SU-DHL-6 (cell line): ENCODE data around the gene PLA2G6.

Source experiments
- H2AFZ ChIP-seq: fragments of 200-600 bp; sonication (generic); 2 replicates; pipeline ENCODE4 v1.6.1; 2014; ENCODE audit warnings: low read depth, mild to moderate bottlenecking, moderate library complexity, mixed read lengths, antibody characterized with exemption, low read length; ENCODE audit not compliant: severe bottlenecking
- H3F3A ChIP-seq: fragments of 200-600 bp; shearing (Covaris generic); 2 replicates; pipeline ENCODE4 v1.6.0; 2016; ENCODE audit warnings: antibody characterized with exemption, mild to moderate bottlenecking; ENCODE audit not compliant: insufficient read depth
- H3K27ac ChIP-seq: fragments of 200-600 bp; sonication (generic); 2 replicates; pipeline ENCODE4 v1.5.1; 2016; ENCODE audit warnings: low read depth, mild to moderate bottlenecking, low read length, moderate library complexity, mixed read lengths
- H3K27me3 ChIP-seq: fragments of 200-600 bp; sonication (generic), shearing (Covaris generic); 2 replicates; pipeline ENCODE4 v1.6.0; 2014; ENCODE audit warnings: mild to moderate bottlenecking, low read length
- H3K36me3 ChIP-seq: fragments of 200-600 bp; sonication (generic); 2 replicates; pipeline ENCODE4 v1.6.1; 2014; ENCODE audit warnings: mild to moderate bottlenecking, low read length, mixed read lengths
- H3K4me2 ChIP-seq: fragments of 300-600, 200-600 bp; shearing (Covaris generic), sonication (generic); 2 replicates; pipeline ENCODE4 v1.6.0; 2014; ENCODE audit warnings: low read length, low read depth, mild to moderate bottlenecking; ENCODE audit not compliant: poor library complexity, severe bottlenecking
- H3K4me3 ChIP-seq: fragments of 200-600 bp; sonication (generic); 2 replicates; pipeline ENCODE4 v1.5.1; 2014; ENCODE audit warnings: antibody characterized with exemption, low read length, mild to moderate bottlenecking, mixed read lengths; ENCODE audit not compliant: insufficient read depth, poor library complexity, severe bottlenecking
- H3K79me2 ChIP-seq: fragments of 200-600 bp; sonication (generic); 2 replicates; pipeline ENCODE4 v1.6.1; 2014; ENCODE audit warnings: mild to moderate bottlenecking, low read length, moderate library complexity; ENCODE audit not compliant: insufficient read depth
- H3K9ac ChIP-seq: fragments of 200-600 bp; sonication (generic); 2 replicates; pipeline ENCODE4 v1.7.0; 2014; ENCODE audit warnings: mild to moderate bottlenecking, low read length
- H3K9me2 ChIP-seq: fragments of 200-600 bp; sonication (generic); replicated peaks from 2 replicates; pipeline ENCODE4 v1.6.1; 2014; ENCODE audit warnings: low read length; ENCODE audit not compliant: insufficient read depth
- H3K9me3 ChIP-seq: fragments of 200-600 bp; sonication (generic); 2 replicates; pipeline ENCODE4 v1.6.1; 2014; ENCODE audit warnings: low read length, mixed read lengths; ENCODE audit not compliant: insufficient read depth
- H4K20me1 ChIP-seq: fragments of 200-600 bp; sonication (generic); 2 replicates; pipeline ENCODE4 v1.6.1; 2014; ENCODE audit warnings: low read depth, mild to moderate bottlenecking, antibody characterized with exemption, low read length, moderate library complexity, mixed read lengths
- CTCF ChIP-seq: fragments of 200-600 bp; sonication (generic); IDR thresholded peaks from one replicate; pipeline ENCODE4 v1.5.1; 2017; ENCODE audit warnings: antibody characterized with exemption, mild to moderate bottlenecking, low read length, moderate library complexity; ENCODE audit not compliant: insufficient read depth, poor library complexity, severe bottlenecking
- EZH2phosphoT487 ChIP-seq: fragments of 200-600 bp; sonication (generic), shearing (Covaris generic); conservative IDR thresholded peaks from 2 replicates; pipeline ENCODE4 v1.6.1; 2018; ENCODE audit warnings: mild to moderate bottlenecking, antibody characterized with exemption, low read length, moderate library complexity, mixed read lengths

PLA2G6 gene

GRCh38 chr22:38201371-38201710 lies 19.7 kb upstream of the PLA2G6 start:
- Histone ChIP-seq H4K20me1 (no peaks in the 10 kb centered on the region), H3K27ac (no peak overlapping the region), H3F3A (peaks cover 12% of the 10 kb centered on the region), H3K79me2 (no peaks in the 10 kb centered on the region), H2AFZ (no peak overlapping the region), H3K4me3 (no peak overlapping the region), H3K9ac (no peak overlapping the region), H3K9me2 (no peaks in the 10 kb centered on the region), H3K36me3 (no peaks in the 10 kb centered on the region), H3K4me2 (peak overlapping the region; percentile 53), H3K27me3 (no peaks in the 10 kb centered on the region), H3K9me3 (no peaks in the 10 kb centered on the region)
- TF ChIP-seq EZH2phosphoT487 (no peak), CTCF (no peak)

GRCh38 chr22:38199826-38200559 lies 18.4 kb upstream of the PLA2G6 start:
- no peak overlapping the region for H2AFZ ChIP-seq
- no peak overlapping the region for H3K4me3 ChIP-seq
- no peak overlapping the region for H3K27ac ChIP-seq
- no peaks in the 10 kb centered on the region for H3K9me3 ChIP-seq
- no peak for TF ChIP-seq EZH2phosphoT487
- no peak for TF ChIP-seq CTCF
- no peaks in the 10 kb centered on the region for H3K36me3 ChIP-seq
- H3K4me2 ChIP-seq: no peak overlapping the region
- peaks cover 12% of the 10 kb centered on the region for H3F3A ChIP-seq
- H3K9ac ChIP-seq: no peak overlapping the region
- no peaks in the 10 kb centered on the region for H3K79me2 ChIP-seq
- no peaks in the 10 kb centered on the region for H4K20me1 ChIP-seq
- H3K27me3 ChIP-seq: no peaks in the 10 kb centered on the region
- no peaks in the 10 kb centered on the region for H3K9me2 ChIP-seq

GRCh38 chr22:38196791-38197419 lies 15.3 kb upstream of the PLA2G6 start:
- Histone ChIP-seq H3F3A (peaks cover 12% of the 10 kb centered on the region), H2AFZ (no peak overlapping the region), H3K36me3 (no peaks in the 10 kb centered on the region), H3K79me2 (no peaks in the 10 kb centered on the region), H3K9me2 (no peaks in the 10 kb centered on the region), H3K27me3 (no peaks in the 10 kb centered on the region), H3K9ac (no peak overlapping the region), H3K4me3 (no peak overlapping the region), H3K9me3 (no peaks in the 10 kb centered on the region), H3K27ac (no peak overlapping the region), H3K4me2 (no peak overlapping the region), H4K20me1 (no peaks in the 10 kb centered on the region)
- TF ChIP-seq CTCF: no peak
- TF ChIP-seq EZH2phosphoT487: no peak
